Bronchial epithelial cell (primary cell): ENCODE data around the gene IL2RA. TPM values are rescaled to one million over a fixed set of nuclear protein-coding genes. Genes with fewer than 3 reads are reported as not detected.
A peak's percentile ranks its signal among the peaks of the same experiment; 100 is the strongest.

Experiments used
- DNase-seq: peaks from one replicate; pipeline ENCODE4 v3.0.0-alpha.2; 2010; ENCODE audit warnings: low read depth
- FAIRE-seq: peaks from 2 replicates; lab custom pipeline; 2011; peaks lifted over from hg19 to GRCh38; lab: Jason Lieb, UNC
- H3K27me3 ChIP-seq: 2 replicates; pipeline ENCODE4 v1.5.1; 2011; ENCODE audit warnings: low read length; ENCODE audit not compliant: control insufficient read depth, insufficient read depth
- H3K36me3 ChIP-seq: 2 replicates; pipeline ENCODE4 v1.5.1; 2011; ENCODE audit warnings: low read length; ENCODE audit not compliant: control insufficient read depth, insufficient read depth
- H3K4me3 ChIP-seq: 2 replicates; pipeline ENCODE4 v1.5.1; 2011; ENCODE audit warnings: mild to moderate bottlenecking, low read depth, low read length, control low read depth
- total RNA-seq: library from RNA; depleted of rRNA; stranded (reverse); fragments of >200 nt; gene quantifications from 2 replicates; pipeline ENCODE4 v1.2.1, GENCODE V29; 2014
- TF ChIP-seq, protein P1 (sequence below): IDR thresholded peaks from 2 replicates; pipeline ENCODE4 v1.5.1; 2011; ENCODE audit warnings: mild to moderate bottlenecking, moderate library complexity, low read length, control low read depth, inconsistent platforms; ENCODE audit not compliant: insufficient read depth, severe bottlenecking

IL2RA gene
- total RNA-seq, 1 donor from 2014 or later = not detected

DNA sequence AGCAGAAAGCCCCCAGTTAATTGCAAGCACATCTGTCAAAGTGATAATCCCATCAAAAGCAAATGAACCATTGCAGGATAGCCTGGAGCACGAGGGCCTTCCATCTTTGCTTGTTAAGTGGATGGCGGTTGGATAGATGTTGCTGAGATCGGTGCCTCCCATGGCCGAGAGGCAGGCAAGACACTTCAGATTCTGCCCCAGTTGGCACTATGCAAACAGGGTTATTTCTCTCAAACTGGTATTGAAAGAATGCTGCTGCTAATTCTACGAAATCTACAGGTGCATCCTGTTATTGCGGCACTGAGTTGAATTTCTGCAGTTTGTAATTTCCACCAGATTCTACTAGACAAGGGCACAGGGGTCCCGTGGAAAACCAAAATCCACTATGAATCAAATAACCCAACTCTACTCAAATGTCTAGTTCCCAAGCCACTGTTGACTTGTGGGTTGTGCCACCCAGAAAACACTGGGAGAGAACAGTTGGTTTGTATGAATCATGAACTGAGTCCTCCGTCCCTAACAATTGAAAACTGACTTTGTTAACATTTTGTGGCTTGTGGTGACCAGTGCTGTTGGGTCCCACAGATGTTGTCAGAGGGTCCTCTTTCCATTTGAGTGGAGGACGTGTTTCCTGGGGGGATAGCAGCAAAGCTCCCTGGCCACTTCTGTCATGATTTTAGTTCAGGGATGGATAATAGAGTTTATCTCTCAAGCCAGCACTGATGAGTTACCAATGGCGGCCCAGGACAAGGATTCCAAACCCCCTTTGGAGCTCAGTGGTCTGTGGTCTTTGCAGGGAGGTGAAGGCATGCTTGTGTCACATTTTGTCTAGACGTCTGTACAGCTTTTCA lies 7.1 kb upstream of the IL2RA start:
- FAIRE-seq (no peak), DNase-seq (no peak)
- Histone ChIP-seq H3K36me3 (no peaks in the 10 kb centered on the region), H3K27me3 (no peaks in the 10 kb centered on the region), H3K4me3 (no peak overlapping the region)
- TF ChIP-seq, protein P1, sequence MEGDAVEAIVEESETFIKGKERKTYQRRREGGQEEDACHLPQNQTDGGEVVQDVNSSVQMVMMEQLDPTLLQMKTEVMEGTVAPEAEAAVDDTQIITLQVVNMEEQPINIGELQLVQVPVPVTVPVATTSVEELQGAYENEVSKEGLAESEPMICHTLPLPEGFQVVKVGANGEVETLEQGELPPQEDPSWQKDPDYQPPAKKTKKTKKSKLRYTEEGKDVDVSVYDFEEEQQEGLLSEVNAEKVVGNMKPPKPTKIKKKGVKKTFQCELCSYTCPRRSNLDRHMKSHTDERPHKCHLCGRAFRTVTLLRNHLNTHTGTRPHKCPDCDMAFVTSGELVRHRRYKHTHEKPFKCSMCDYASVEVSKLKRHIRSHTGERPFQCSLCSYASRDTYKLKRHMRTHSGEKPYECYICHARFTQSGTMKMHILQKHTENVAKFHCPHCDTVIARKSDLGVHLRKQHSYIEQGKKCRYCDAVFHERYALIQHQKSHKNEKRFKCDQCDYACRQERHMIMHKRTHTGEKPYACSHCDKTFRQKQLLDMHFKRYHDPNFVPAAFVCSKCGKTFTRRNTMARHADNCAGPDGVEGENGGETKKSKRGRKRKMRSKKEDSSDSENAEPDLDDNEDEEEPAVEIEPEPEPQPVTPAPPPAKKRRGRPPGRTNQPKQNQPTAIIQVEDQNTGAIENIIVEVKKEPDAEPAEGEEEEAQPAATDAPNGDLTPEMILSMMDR = no peak

DNA sequence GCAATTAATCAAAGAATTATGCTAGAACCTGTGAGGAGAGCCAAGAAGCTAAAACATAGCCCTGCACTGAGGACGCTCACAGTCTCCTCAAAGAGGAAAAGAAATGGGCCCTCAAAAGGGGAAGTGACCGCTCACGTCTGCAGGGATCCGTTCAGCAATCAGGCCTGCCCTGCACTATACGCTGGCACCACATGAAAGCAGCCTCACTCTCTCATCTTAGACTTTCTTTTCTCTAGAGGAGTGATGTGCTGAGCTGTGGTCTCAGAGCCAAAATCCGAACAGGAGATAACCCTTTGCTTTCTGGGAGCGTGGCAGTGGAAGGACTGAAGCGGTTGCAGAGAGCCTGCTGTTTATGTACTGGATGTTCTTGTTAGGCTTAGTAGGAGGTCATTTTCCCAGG lies 6.3 kb upstream of the IL2RA start:
- no peak overlapping the region for H3K4me3 ChIP-seq
- FAIRE-seq (peak; percentile 32), DNase-seq (no peak)
- H3K27me3 ChIP-seq = no peaks in the 10 kb centered on the region
- TF ChIP-seq, protein P1 = no peak
- H3K36me3 ChIP-seq = no peaks in the 10 kb centered on the region

DNA sequence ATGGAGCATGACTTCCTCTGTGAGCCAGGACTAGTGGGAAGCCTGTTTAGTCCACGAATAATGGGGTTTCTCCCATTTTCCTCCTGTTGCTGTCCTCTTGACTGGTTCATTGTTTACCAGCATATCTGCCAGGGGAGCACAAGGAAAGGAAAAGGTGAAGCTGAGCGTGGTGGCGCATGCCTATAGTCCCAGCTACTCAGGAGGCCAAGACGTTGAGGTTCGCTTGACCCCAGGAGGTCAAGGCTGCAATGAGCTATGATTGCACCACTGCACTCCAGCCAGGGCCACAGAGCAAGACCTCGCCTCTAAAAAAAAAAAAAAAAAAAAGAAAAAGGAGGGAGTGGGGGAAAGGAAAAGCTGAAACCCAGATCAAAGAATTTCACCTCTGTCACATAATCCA lies 5.8 kb upstream of the IL2RA start:
- H3K27me3 ChIP-seq = no peaks in the 10 kb centered on the region
- DNase-seq = no peak
- TF ChIP-seq, protein P1 = no peak
- no peak for FAIRE-seq
- H3K4me3 ChIP-seq = no peak overlapping the region
- H3K36me3 ChIP-seq = no peaks in the 10 kb centered on the region

DNA sequence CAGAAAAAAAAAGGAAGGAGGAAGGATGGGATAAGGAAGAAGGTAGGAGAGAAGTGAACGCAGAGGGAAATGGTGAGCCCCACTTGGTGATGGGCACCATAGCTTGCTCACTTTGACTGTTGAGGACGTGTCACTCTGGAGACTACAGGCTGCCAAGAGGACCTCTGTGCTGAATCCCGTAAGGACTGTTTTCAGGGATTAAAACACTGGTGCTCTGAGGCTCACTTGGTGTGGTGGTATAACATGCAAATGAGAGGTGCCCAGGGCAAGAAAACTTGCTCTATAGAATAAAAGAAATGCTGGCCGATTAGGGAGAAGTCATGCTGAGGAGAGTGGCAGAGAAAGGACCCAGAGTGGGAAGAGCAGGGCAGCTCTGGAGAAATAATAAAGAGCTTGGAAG lies 5.3 kb upstream of the IL2RA start:
- no peak for FAIRE-seq
- Histone ChIP-seq H3K36me3 (no peaks in the 10 kb centered on the region), H3K27me3 (no peaks in the 10 kb centered on the region), H3K4me3 (no peak overlapping the region)
- DNase-seq = no peak
- TF ChIP-seq, protein P1 = no peak

- FAIRE-seq = no peak
- TF ChIP-seq, protein P1 = no peak
- DNase-seq = no peak
- H3K4me3 ChIP-seq = no peak overlapping the region
- no peaks in the 10 kb centered on the region for H3K27me3 ChIP-seq
- no peaks in the 10 kb centered on the region for H3K36me3 ChIP-seq
Measured at GRCh38 chr10:6065835-6066234, 3.7 kb upstream of the IL2RA start.
